ENCODE data around the gene AHSG.

GRCh38 chr3:186570096-186570940 lies 42.5 kb upstream of the AHSG start, which contains the start of gene DNAJB11:
- TF ChIP-seq CTCF (optimal IDR thresholded peaks at IDR 0.05 in 1 of 3, IDR thresholded peaks at IDR 0.05 in 1 of 3, conservative IDR thresholded peaks at IDR 0.05 in 1 of 3; ENCODE audit: extremely low read depth in 1 of 3, insufficient read depth in 2 of 3, low read length in 3 of 3) (no peak), EZH2 (IDR thresholded peaks at IDR 0.05; ENCODE audit: low read length) (no peak)

Data from keratinocyte (primary cell).